ENCODE results near the gene GATA6.

- TF ChIP-seq CTCF (optimal IDR thresholded peaks at IDR 0.05 in 1 of 3, IDR thresholded peaks at IDR 0.05 in 1 of 3, conservative IDR thresholded peaks at IDR 0.05 in 1 of 3; ENCODE audit: extremely low read depth in 1 of 3, insufficient read depth in 2 of 3, low read length in 3 of 3) = no peak
- TF ChIP-seq EZH2 (IDR thresholded peaks at IDR 0.05; ENCODE audit: low read length) = no peak
Observed at GRCh38 chr18:22132258-22132657, 37.1 kb upstream of the GATA6 start.

Measured in keratinocyte (primary cell).